Measurements from ENCODE around the gene PCDHGA9.
A peak's percentile ranks its signal among the peaks of the same experiment; 100 is the strongest.
"Not testable (repeated sequence)": the region's sequence is repeated elsewhere in the genome, so short reads cannot be mapped to it uniquely, and the experiment has no call there.

Gene PCDHGA9

DNA sequence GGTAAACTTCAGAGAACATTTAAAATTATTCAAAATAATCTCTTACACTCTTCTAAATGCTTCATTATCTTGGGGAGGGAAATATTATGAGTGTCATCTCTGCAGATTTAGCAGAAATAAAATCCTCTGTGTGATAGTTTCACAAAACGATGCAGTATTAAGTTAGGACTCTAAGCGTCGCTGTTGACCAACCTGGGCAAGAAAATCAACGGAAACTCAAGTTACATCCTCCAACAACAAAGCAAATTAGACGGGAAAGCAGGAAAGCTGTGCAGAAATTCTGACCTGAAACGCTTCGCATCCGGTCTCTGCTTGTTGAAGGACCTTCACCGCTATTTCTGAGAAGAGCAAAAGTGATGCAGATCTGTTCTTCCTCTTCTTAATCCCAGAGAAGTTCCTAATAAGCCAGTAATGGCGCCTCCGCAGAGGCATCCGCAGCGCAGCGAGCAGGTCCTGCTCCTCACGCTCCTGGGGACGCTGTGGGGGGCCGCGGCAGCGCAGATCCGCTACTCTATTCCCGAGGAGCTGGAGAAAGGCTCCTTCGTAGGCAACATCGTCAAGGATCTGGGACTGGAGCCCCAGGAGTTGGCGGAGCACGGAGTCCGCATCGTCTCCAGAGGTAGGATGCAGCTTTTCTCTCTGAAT lies 28.8 kb upstream of the PCDHGA9 start, which contains the start of gene PCDHGA6:
Gene PCDHGA6 (plus strand): TSS at position 219 of the 645 bp plus-strand sequence. CDS start 193 bp downstream, at position 412.
- Mint-ChIP-seq H3K36me3 (ENCODE audit: low read depth) (peaks cover 2% of the 10 kb centered on the region), H3K4me3 (peak within 1 kb of the TSS; percentile 15), H3K27me3 (ENCODE audit: low read depth) (peaks cover 16% of the 10 kb centered on the region)

GRCh38 chr5:141374627-141375026 lies 28.0 kb upstream of the PCDHGA9 start:
- Mint-ChIP-seq H3K27ac (no peak overlapping the region), H3K36me3 (ENCODE audit: low read depth) (peaks cover 2% of the 10 kb centered on the region), H3K4me1 (ENCODE audit: low read depth) (peaks cover 2% of the 10 kb centered on the region), H3K9me3 (peaks cover 40% of the 10 kb centered on the region), H3K27me3 (ENCODE audit: low read depth) (peaks cover 16% of the 10 kb centered on the region), H3K4me3 (no peak overlapping the region)

More for the DNA sequence above, 28.8 kb upstream of the PCDHGA9 start, which contains the start of gene PCDHGA6:
- Mint-ChIP-seq H3K9me3 (peaks cover 40% of the 10 kb centered on the region), H3K4me1 (ENCODE audit: low read depth) (peaks cover 2% of the 10 kb centered on the region), H3K27ac (peak within 1 kb of the TSS; percentile 22)

GRCh38 chr5:141375444-141376155 lies 27.0 kb upstream of the PCDHGA9 start:
- H3K9me3 Mint-ChIP-seq = peaks cover 40% of the 10 kb centered on the region
- not testable (repeated sequence) for H3K27ac Mint-ChIP-seq; H3K4me3 Mint-ChIP-seq; H3K4me1 Mint-ChIP-seq (ENCODE audit: low read depth); H3K36me3 Mint-ChIP-seq (ENCODE audit: low read depth)
- peaks cover 18% of the 10 kb centered on the region for H3K27me3 Mint-ChIP-seq (ENCODE audit: low read depth)

DNA sequence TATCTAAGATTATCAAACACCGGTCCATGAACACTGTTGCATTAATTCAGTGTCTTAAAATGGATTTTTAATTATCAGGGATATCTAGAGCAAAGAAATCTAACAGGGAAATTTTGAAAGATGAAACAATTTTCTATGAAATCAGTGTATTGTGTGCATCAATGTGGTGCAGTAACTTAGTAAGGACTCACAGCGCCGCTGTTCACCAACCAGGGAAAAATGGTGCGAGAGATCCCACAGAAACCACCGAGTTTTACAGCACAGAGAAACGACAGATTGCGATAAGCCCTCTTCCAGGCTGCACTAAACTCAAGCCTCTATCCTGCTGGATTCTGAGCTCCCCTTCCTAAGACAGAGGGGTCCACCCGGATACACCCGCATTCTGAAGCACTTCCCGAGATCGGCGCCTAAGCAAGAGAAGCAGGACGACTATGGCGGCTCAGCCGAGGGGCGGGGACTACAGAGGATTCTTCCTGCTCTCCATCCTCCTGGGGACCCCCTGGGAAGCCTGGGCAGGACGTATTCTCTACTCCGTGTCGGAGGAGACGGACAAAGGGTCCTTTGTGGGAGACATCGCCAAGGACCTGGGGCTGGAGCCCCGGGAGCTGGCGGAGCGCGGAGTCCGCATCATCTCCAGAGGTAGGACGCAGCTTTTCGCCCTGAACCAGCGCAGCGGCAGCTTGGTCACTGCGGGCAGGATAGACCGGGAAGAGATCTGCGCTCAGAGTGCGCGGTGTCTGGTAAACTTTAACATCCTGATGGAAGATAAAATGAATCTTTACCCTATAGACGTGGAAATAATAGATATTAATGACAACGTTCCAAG lies 19.9 kb upstream of the PCDHGA9 start, which contains the start of gene PCDHGA7:
Gene PCDHGA7 (plus strand): TSS at position 274 of the 826 bp plus-strand sequence. CDS start 158 bp downstream, at position 432.
- Mint-ChIP-seq H3K9me3 (peaks cover 30% of the 10 kb centered on the region), H3K4me3 (peak within 1 kb of the TSS; percentile 78), H3K27me3 (ENCODE audit: low read depth) (peaks cover 31% of the 10 kb centered on the region), H3K4me1 (ENCODE audit: low read depth) (no peaks in the 10 kb centered on the region), H3K27ac (no peak within 1 kb of the TSS), H3K36me3 (ENCODE audit: low read depth) (no peaks in the 10 kb centered on the region)

DNA sequence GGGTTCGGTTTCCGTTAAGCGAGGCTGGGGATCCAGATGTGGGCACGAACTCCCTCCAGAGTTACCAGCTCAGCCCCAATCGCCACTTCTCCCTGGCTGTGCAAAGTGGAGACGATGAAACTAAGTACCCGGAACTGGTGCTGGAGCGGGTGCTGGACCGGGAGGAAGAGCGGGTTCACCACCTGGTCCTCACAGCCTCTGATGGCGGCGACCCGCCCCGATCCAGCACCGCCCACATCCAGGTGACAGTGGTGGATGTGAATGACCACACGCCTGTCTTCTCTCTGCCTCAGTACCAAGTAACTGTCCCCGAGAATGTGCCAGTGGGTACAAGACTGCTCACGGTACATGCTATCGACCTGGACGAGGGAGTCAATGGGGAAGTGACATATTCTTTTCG lies 19.2 kb upstream of the PCDHGA9 start:
- Mint-ChIP-seq H3K36me3 (ENCODE audit: low read depth) (no peaks in the 10 kb centered on the region), H3K4me1 (ENCODE audit: low read depth) (no peaks in the 10 kb centered on the region), H3K9me3 (peaks cover 31% of the 10 kb centered on the region), H3K27ac (no peak overlapping the region), H3K4me3 (peak overlapping the region; percentile 78), H3K27me3 (ENCODE audit: low read depth) (peaks cover 33% of the 10 kb centered on the region)

DNA sequence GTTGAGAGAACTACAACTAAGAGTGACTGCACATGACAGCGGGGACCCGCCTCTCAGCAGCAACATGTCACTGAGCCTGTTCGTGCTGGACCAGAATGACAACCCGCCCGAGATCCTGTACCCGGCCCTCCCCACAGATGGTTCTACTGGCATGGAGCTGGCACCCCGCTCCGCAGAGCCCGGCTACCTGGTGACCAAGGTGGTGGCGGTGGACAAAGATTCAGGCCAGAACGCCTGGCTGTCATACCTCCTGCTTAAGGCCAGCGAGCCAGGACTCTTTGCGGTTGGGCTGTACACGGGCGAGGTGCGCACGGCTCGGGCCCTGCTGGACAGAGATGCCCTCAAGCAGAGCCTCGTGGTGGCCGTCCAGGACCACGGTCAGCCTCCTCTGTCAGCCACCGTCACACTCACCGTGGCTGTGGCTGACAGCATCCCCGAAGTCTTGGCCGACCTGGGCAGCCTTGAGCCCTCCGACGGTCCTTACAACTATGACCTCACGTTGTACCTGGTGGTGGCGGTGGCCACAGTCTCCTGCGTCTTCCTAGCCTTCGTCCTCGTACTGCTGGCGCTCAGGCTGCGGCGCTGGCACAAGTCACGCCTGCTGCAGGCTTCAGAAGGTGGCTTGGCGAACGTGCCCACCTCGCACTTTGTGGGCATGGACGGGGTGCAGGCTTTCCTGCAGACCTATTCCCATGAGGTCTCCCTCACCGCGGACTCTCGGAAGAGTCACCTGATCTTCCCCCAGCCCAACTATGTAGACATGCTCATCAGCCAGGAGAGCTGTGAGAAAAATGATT lies 17.9 kb upstream of the PCDHGA9 start:
- peaks cover 2% of the 10 kb centered on the region for H3K36me3 Mint-ChIP-seq (ENCODE audit: low read depth)
- H3K27me3 Mint-ChIP-seq (ENCODE audit: low read depth) = peaks cover 35% of the 10 kb centered on the region

DNA sequence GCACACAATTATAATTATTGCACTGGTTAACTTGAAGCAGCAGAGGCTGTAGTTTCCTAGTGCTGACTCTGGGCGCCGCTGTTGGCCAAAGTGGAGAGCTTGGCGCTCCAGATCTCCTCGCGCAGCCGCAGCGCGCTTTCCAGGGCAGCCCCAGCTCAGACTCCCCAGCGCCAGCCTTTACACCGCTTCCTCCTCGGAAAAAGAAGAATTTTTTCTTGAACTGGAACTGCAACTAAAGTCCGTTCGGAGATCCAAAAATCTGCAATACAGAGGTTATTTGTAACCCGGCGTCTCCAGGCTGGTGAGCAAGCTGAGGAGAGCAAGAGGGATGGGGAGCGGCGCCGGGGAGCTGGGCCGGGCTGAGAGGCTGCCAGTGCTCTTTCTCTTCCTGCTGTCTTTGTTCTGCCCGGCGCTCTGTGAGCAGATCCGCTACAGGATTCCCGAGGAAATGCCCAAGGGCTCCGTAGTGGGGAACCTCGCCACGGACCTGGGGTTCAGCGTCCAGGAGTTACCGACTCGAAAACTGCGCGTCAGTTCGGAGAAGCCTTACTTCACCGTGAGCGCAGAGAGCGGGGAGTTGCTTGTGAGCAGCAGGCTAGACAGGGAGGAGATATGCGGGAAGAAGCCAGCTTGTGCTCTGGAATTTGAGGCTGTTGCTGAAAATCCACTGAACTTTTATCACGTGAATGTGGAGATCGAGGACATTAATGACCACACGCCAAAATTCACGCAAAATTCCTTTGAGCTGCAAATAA lies 14.8 kb upstream of the PCDHGA9 start, which contains the start of gene PCDHGB4:
Gene PCDHGB4 (plus strand): TSS at position 142 of the 755 bp plus-strand sequence. CDS start 187 bp downstream, at position 329.
- H3K27ac Mint-ChIP-seq; H3K4me3 Mint-ChIP-seq; H3K36me3 Mint-ChIP-seq (ENCODE audit: low read depth); H3K4me1 Mint-ChIP-seq (ENCODE audit: low read depth): not testable (repeated sequence)
- Mint-ChIP-seq H3K27me3 (ENCODE audit: low read depth) (peaks cover 28% of the 10 kb centered on the region), H3K9me3 (peaks cover 48% of the 10 kb centered on the region)

More for the DNA sequence above, 17.9 kb upstream of the PCDHGA9 start:
- H3K4me1 Mint-ChIP-seq (ENCODE audit: low read depth) = no peaks in the 10 kb centered on the region
- no peak overlapping the region for H3K27ac Mint-ChIP-seq
- no peak overlapping the region for H3K4me3 Mint-ChIP-seq
- peaks cover 40% of the 10 kb centered on the region for H3K9me3 Mint-ChIP-seq

- Mint-ChIP-seq H3K27me3 (ENCODE audit: low read depth) (peaks cover 25% of the 10 kb centered on the region), H3K36me3 (ENCODE audit: low read depth) (peaks cover 2% of the 10 kb centered on the region), H3K9me3 (peaks cover 48% of the 10 kb centered on the region), H3K27ac (no peak overlapping the region), H3K4me1 (ENCODE audit: low read depth) (no peaks in the 10 kb centered on the region), H3K4me3 (no peak overlapping the region)
Measured at GRCh38 chr5:141388661-141389060, 13.9 kb upstream of the PCDHGA9 start.

GRCh38 chr5:141389153-141390042 lies 13.2 kb upstream of the PCDHGA9 start:
- H3K27ac Mint-ChIP-seq = no peak overlapping the region
- H3K9me3 Mint-ChIP-seq = peaks cover 48% of the 10 kb centered on the region
- H3K36me3 Mint-ChIP-seq (ENCODE audit: low read depth) = peaks cover 2% of the 10 kb centered on the region
- H3K4me3 Mint-ChIP-seq = no peak overlapping the region
- H3K27me3 Mint-ChIP-seq (ENCODE audit: low read depth) = peaks cover 31% of the 10 kb centered on the region
- H3K4me1 Mint-ChIP-seq (ENCODE audit: low read depth) = no peaks in the 10 kb centered on the region

- Mint-ChIP-seq H3K4me3 (no peak within 1 kb of the TSS), H3K9me3 (peaks cover 45% of the 10 kb centered on the region), H3K27ac (no peak within 1 kb of the TSS), H3K27me3 (ENCODE audit: low read depth) (peaks cover 26% of the 10 kb centered on the region), H3K36me3 (ENCODE audit: low read depth) (peaks cover 2% of the 10 kb centered on the region), H3K4me1 (ENCODE audit: low read depth) (no peaks in the 10 kb centered on the region)
Measured at GRCh38 chr5:141392429-141393198, 10.0 kb upstream of the PCDHGA9 start, which contains the start of gene PCDHGA8. Gene PCDHGA8 (plus strand): TSS chr5:141392633. CDS start chr5:141392814, 181 bp downstream.

DNA sequence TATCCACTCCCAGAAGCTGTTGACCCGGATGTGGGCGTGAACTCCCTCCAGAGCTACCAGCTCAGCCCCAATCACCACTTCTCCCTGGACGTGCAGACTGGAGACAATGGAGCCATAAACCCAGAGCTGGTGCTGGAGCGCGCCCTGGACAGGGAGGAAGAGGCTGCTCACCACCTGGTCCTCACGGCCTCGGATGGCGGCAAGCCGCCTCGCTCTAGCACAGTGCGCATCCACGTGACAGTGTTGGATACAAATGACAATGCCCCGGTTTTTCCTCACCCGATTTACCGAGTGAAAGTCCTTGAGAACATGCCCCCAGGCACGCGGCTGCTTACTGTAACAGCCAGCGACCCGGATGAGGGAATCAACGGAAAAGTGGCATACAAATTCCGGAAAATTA lies 9.3 kb upstream of the PCDHGA9 start:
- peaks cover 25% of the 10 kb centered on the region for H3K27me3 Mint-ChIP-seq (ENCODE audit: low read depth)
- H3K36me3 Mint-ChIP-seq (ENCODE audit: low read depth) = peaks cover 2% of the 10 kb centered on the region
- no peak overlapping the region for H3K27ac Mint-ChIP-seq
- H3K4me3 Mint-ChIP-seq = no peak overlapping the region
- no peaks in the 10 kb centered on the region for H3K4me1 Mint-ChIP-seq (ENCODE audit: low read depth)
- peaks cover 45% of the 10 kb centered on the region for H3K9me3 Mint-ChIP-seq
